K562 (cell line): Measurements from ENCODE around the gene SYNPO. TPM values are rescaled to one million over a fixed set of nuclear protein-coding genes. Genes with fewer than 3 reads are reported as not detected.
A peak's percentile ranks its signal among the peaks of the same experiment; 100 is the strongest.

Experiments used
- ATAC-seq: fragments of 200-7000 bp; cut with Tn5 transposase; 3 replicates; pipeline ENCODE4 v1.9.1; 2020; ENCODE audit warnings: moderate library complexity
- BruUV-seq: library from RNA; stranded (reverse); fragments of 400-500 nt; replicated peaks from 2 replicates; lab custom pipeline; 2021; lab: Mats Ljungman, UMichigan
- CTCF ChIA-PET: fragments of 300-600 bp; formaldehyde crosslinking; extraction: SDS; loops from one replicate; lab custom pipeline; 2021; ENCODE audit warnings: low intra/inter-chr PET ratio; lab: Yijun Ruan, JAX
- POLR2A ChIA-PET: fragments of 300-600, 350-650 bp; sonication (Branson Sonifier 250); formaldehyde crosslinking; extraction: SDS; loops from one replicate; lab custom pipeline; 2021; ENCODE audit warnings: antibody characterized with exemption, inconsistent platforms; lab: Yijun Ruan, JAX
- DNase-seq, 4 experiments: peaks; one replicate each; pipeline versions ENCODE4 v3.0.0 to v3.0.0-alpha.2; 2011 to 2018; ENCODE audit warnings: low spot score in 3 of 4, mixed read lengths in 3 of 4; ENCODE audit errors: extremely low read depth in 1 of 4
- FAIRE-seq: peaks from 2 replicates; lab custom pipeline; 2011; peaks lifted over from hg19 to GRCh38; lab: Jason Lieb, UNC
- H2AFZ ChIP-seq: 2 replicates; pipeline ENCODE4 v1.6.0; 2011; ENCODE audit warnings: low read depth, low read length, control low read depth, inconsistent platforms
- H3K27ac ChIP-seq: fragments of 200-600 bp; 3 replicates; pipeline ENCODE4 v1.8.0; 2011; ENCODE audit warnings: low read depth, mild to moderate bottlenecking, control low read depth, inconsistent platforms, low read length, moderate library complexity, mixed read lengths; ENCODE audit errors: extremely low read depth
- H3K27me3 ChIP-seq, 2 experiments: fragments of 300-600 bp in 1 of 2; 2 replicates in 1 of 2; 3 replicates in 1 of 2; pipeline versions ENCODE4 v1.6.0 to v1.8.0; 2011; ENCODE audit warnings: inconsistent platforms in 2 of 2, low read length in 2 of 2, mild to moderate bottlenecking in 1 of 2, mixed read lengths in 1 of 2, moderate library complexity in 1 of 2; ENCODE audit not compliant: control insufficient read depth in 2 of 2, insufficient read depth in 2 of 2
- H3K36me3 ChIP-seq: fragments of 300-600 bp; 3 replicates; pipeline ENCODE4 v1.8.0; 2011; ENCODE audit warnings: mild to moderate bottlenecking, low read length, inconsistent platforms; ENCODE audit not compliant: control insufficient read depth, insufficient read depth
- H3K4me1 ChIP-seq, 2 experiments: fragments of 200-600 bp in 1 of 2; replicated peaks in 1 of 2; 2 replicates in 1 of 2; 3 replicates in 1 of 2; pipeline versions ENCODE4 v1.5.1 to v1.8.0; 2011; ENCODE audit warnings: inconsistent platforms in 2 of 2, low read length in 2 of 2, mild to moderate bottlenecking in 1 of 2, mixed read lengths in 1 of 2, moderate library complexity in 1 of 2; ENCODE audit not compliant: control insufficient read depth in 2 of 2, insufficient read depth in 2 of 2
- H3K4me2 ChIP-seq: 2 replicates; pipeline ENCODE4 v1.6.1; 2011; ENCODE audit warnings: low read length, control low read depth, inconsistent platforms, mixed read lengths; ENCODE audit not compliant: insufficient read depth
- H3K4me3 ChIP-seq: fragments of 200-600 bp; sonication (generic), shearing (Covaris generic); 2 replicates; pipeline ENCODE4 v1.5.1; 2016; ENCODE audit warnings: control low read depth, inconsistent platforms
- H3K79me2 ChIP-seq: fragments of 200-600 bp; 3 replicates; pipeline ENCODE4 v1.8.0; 2011; ENCODE audit warnings: low read length, inconsistent platforms; ENCODE audit not compliant: control insufficient read depth, insufficient read depth
- H3K9ac ChIP-seq, 2 experiments: 2 replicates each; pipeline versions ENCODE4 v1.6.0 to v1.6.1; 2011; ENCODE audit warnings: low read depth in 2 of 2, low read length in 2 of 2, control low read depth in 1 of 2, inconsistent platforms in 1 of 2, mild to moderate bottlenecking in 1 of 2, mixed read lengths in 1 of 2; ENCODE audit not compliant: insufficient read depth in 1 of 2
- H3K9me1 ChIP-seq: one replicate; pipeline ENCODE4 v1.6.0; 2011; ENCODE audit warnings: inconsistent platforms, mild to moderate bottlenecking, low read length, moderate library complexity; ENCODE audit not compliant: control insufficient read depth, insufficient read depth
- H3K9me3 ChIP-seq: replicated peaks from 2 replicates; pipeline ENCODE4 v1.5.1; 2011; ENCODE audit warnings: low read depth, low read length, inconsistent platforms; ENCODE audit not compliant: control insufficient read depth, insufficient read depth
- H4K20me1 ChIP-seq: replicated peaks from 2 replicates; pipeline ENCODE4 v1.6.1; 2011; ENCODE audit warnings: low read length, inconsistent platforms, mixed read lengths; ENCODE audit not compliant: control insufficient read depth, insufficient read depth
- CREM ChIP-seq: IDR thresholded peaks from 2 replicates; pipeline ENCODE4 v1.6.1; 2014; ENCODE audit warnings: antibody characterized with exemption, low read depth
- EP400 ChIP-seq: fragments of 450-650 bp; IDR thresholded peaks from 2 replicates; pipeline ENCODE4 v1.6.1; 2017; ENCODE audit warnings: antibody characterized with exemption, mild to moderate bottlenecking, moderate library complexity
- EWSR1 ChIP-seq: fragments of 450-650 bp; IDR thresholded peaks from 2 replicates; pipeline ENCODE4 v1.6.1; 2018; ENCODE audit warnings: borderline replicate concordance, mild to moderate bottlenecking, low read depth, moderate library complexity; ENCODE audit not compliant: partially characterized antibody
- GABPA ChIP-seq: fragments of 200-800 bp; sonication (Bioruptor generic); conservative IDR thresholded peaks from 2 replicates; pipeline ENCODE4 v1.6.1; 2016; ENCODE audit warnings: low read depth, missing genetic modification characterization, missing compliant biosample characterization
- HES1 ChIP-seq: fragments of 450-650 bp; IDR thresholded peaks from 2 replicates; pipeline ENCODE4 v1.6.1; 2016; ENCODE audit warnings: low read depth, mild to moderate bottlenecking, moderate library complexity
- IRF1 ChIP-seq: sonication (generic); formaldehyde crosslinking; IDR thresholded peaks from 2 replicates; pipeline ENCODE4 v1.8.0; 2022; ENCODE audit warnings: missing genetic modification reagents, mild to moderate bottlenecking, borderline replicate concordance
- KHSRP ChIP-seq: fragments of 450-650 bp; IDR thresholded peaks from 2 replicates; pipeline ENCODE4 v1.6.1; 2017
- MAFK ChIP-seq: IDR thresholded peaks from 2 replicates; pipeline ENCODE4 v1.6.1; 2011; ENCODE audit warnings: low read length, improper control_type of control experiment
- MCM7 ChIP-seq, 2 experiments: fragments of 450-650 bp; IDR thresholded peaks; 2 replicates each; pipeline ENCODE4 v1.6.1; 2016 to 2018
- MECOM ChIP-seq: fragments of 250-450 bp; sonication (Bioruptor Pico); IDR thresholded peaks from 2 replicates; pipeline ENCODE4 v1.8.0; 2022; ENCODE audit warnings: inconsistent platforms
- PREB ChIP-seq: sonication (generic); formaldehyde crosslinking; IDR thresholded peaks from 2 replicates; pipeline ENCODE4 v1.8.1; 2023; ENCODE audit warnings: mild to moderate bottlenecking, missing genetic modification reagents
- RCOR1 ChIP-seq, 2 experiments: IDR thresholded peaks; 2 replicates each; pipeline ENCODE4 v1.6.1; 2012; ENCODE audit warnings: low read depth in 2 of 2, low read length in 2 of 2, borderline replicate concordance in 1 of 2, improper control_type of control experiment in 1 of 2
- TEAD1 ChIP-seq, 2 experiments: fragments of 450-650 bp in 1 of 2; sonication (generic) in 1 of 2; formaldehyde crosslinking; IDR thresholded peaks; 2 replicates each; pipeline versions ENCODE4 v1.4.0 to v1.8.0; 2020 to 2022; ENCODE audit warnings: mild to moderate bottlenecking in 2 of 2, missing genetic modification reagents in 1 of 2
- ZNF384 ChIP-seq: IDR thresholded peaks from 2 replicates; pipeline ENCODE4 v1.6.1; 2012; ENCODE audit warnings: low read depth, low read length, improper control_type of control experiment
- ZNF707 ChIP-seq: fragments of 250-450 bp; sonication (Bioruptor Pico); conservative IDR thresholded peaks from 2 replicates; pipeline ENCODE4 v1.8.0; 2022; ENCODE audit warnings: inconsistent platforms, mild to moderate bottlenecking, moderate library complexity
- ZSCAN29 ChIP-seq: fragments of 450-650 bp; IDR thresholded peaks from 2 replicates; pipeline ENCODE4 v1.6.1; 2017
- WGBS: fragments of 100-300 bp; shearing (Covaris generic); methylation state at CpG from one replicate; pipeline ENCODE4 v1.1.6; 2016; ENCODE audit warnings: low coverage, mixed read lengths; ENCODE audit not compliant: insufficient coverage; ENCODE audit errors: missing lambda C conversion rate; 5-methylcytosine and 5-hydroxymethylcytosine counted together
- in situ Hi-C: fragments of 300-500 bp; cut with MboI; formaldehyde crosslinking; loops from 4 replicates; pipeline ENCODE4 v1.15.0; 2018; ENCODE audit warnings: inconsistent platforms, mixed read lengths
- intact Hi-C: fragments of 100-400 bp; cut with micrococcal nuclease; formaldehyde crosslinking; loops from 2 replicates; pipeline ENCODE4 v1.14.2; 2022
- polyA plus RNA-seq, 8 experiments: library from polyadenylated mRNA; depleted of rRNA in 4 of 8; stranded (reverse) in 5 of 8; unstranded in 3 of 8; fragments of >200 nt; fragmentation: Nextera tagmentation in 2 of 8; fragmentation: Illumina TruSeq in 1 of 8; extraction: Ambion mirVana in 2 of 8; extraction: Trizol in 1 of 8; gene quantifications; 2 replicates each; pipeline versions ENCODE4 v1.2.1 to v1.2.3, GENCODE V29; 2011 to 2014; ENCODE audit warnings: inconsistent platforms in 1 of 8, missing spikeins in 1 of 8
- total RNA-seq, 7 experiments: library from RNA; depleted of rRNA in 6 of 7; stranded (reverse); fragments of >200 nt in 6 of 7; fragmentation: Illumina TruSeq in 2 of 7; extraction: Trizol in 2 of 7; gene quantifications; 2 replicates each; pipeline versions ENCODE4 v1.2.1 to v1.2.3, GENCODE V29; 2011 to 2021; ENCODE audit warnings: low replicate concordance in 1 of 7

The SYNPO gene
- total and polyA plus RNA-seq, 9 of the 15 experiments (the other 6 are each of a cell fraction or from before 2014, with no cell fraction given) = 0.01 to 0.31 (median 0.03) TPM; not detected in 4

- H3K36me3 ChIP-seq = no peaks in the 10 kb centered on the region
- no peaks in the 10 kb centered on the region for H3K79me2 ChIP-seq
- FAIRE-seq = no peak
- peaks cover 8% of the 10 kb centered on the region; the same call in 1 of the 2 replicates for H4K20me1 ChIP-seq
- H3K4me2 ChIP-seq = peak overlapping the region; percentile 51; the same call in 1 of the 2 replicates
- H3K4me1 ChIP-seq = peaks cover 0 to 8% of the 10 kb centered on the region in 2 experiments; a peak in 2 of 5 replicates
- no peaks in the 10 kb centered on the region for H3K9me3 ChIP-seq
- no peak for ATAC-seq
- WGBS = 60% methylated on average over 2 of the region's 19 CpGs
- TF ChIP-seq KHSRP (no peak), CREM (no peak), ZNF384 (no peak), MAFK (no peak), HES1 (no peak), MCM7 (IDR thresholded peaks at IDR 0.05) (no peak), EP400 (no peak), MECOM (CRISPR knock-in tag) (no peak), PREB (CRISPR knock-in tag) (no peak), RCOR1 (IDR thresholded peaks at IDR 0.05; ENCODE audit: borderline replicate concordance in 1 of 2, low read depth in 2 of 2, low read length in 2 of 2) (no peak), GABPA (tag) (no peak), EWSR1 (no peak), ZNF707 (CRISPR knock-in tag) (no peak), ZSCAN29 (no peak), IRF1 (CRISPR knock-in tag) (no peak), TEAD1 (CRISPR knock-in tag; IDR thresholded peaks at IDR 0.05) (no peak)
- ChIA-PET POLR2A (no interaction called here), CTCF (no interaction called here)
- H3K4me3 ChIP-seq = no peak overlapping the region
- H2AFZ ChIP-seq = no peak overlapping the region
- H3K9me1 ChIP-seq = no peaks in the 10 kb centered on the region
- peak overlapping the region in 1 of 2 experiments; percentile 57; a peak in 2 of 4 replicates for H3K9ac ChIP-seq
- no TSS peak for BruUV-seq
- no peak overlapping the region for H3K27ac ChIP-seq
- intact Hi-C loops = no loop called here
- no peak for DNase-seq
- in situ Hi-C loops = no loop called here
- H3K27me3 ChIP-seq = peaks cover 21 to 66% of the 10 kb centered on the region in 2 experiments; a peak in 4 of 5 replicates
Observed at GRCh38 chr5:150625164-150625535, 15.3 kb upstream of the SYNPO start.
